GM04504 (cell line): ENCODE data around the gene PEX3.
"Not testable (repeated sequence)": the region's sequence is repeated elsewhere in the genome, so short reads cannot be mapped to it uniquely, and the experiment has no call there.

Experiments used
- DNase-seq: peaks from one replicate; pipeline ENCODE4 v3.0.0-alpha.2; 2012; ENCODE audit warnings: low read depth

Gene PEX3

GRCh38 chr6:143447865-143448264 lies 2.7 kb upstream of the PEX3 start:
- not testable (repeated sequence) for DNase-seq

- DNase-seq, result no peak
These were observed 1.4 kb upstream of the PEX3 start for GRCh38 chr6:143449082-143449713.

GRCh38 chr6:143449714-143450452 lies 722 bp upstream of the PEX3 start:
- no peak for DNase-seq

- DNase-seq, result no peak
These were observed 926 bp downstream of the PEX3 start for GRCh38 chr6:143451531-143451930.

GRCh38 chr6:143457563-143458359 lies 7.2 kb downstream of the PEX3 start:
- DNase-seq, result no peak

- DNase-seq, result no peak
These were observed 14.9 kb downstream of the PEX3 start for GRCh38 chr6:143465546-143465945.

- no peak for DNase-seq
These were observed 17.4 kb downstream of the PEX3 start for GRCh38 chr6:143468026-143468425.

- not testable (repeated sequence) for DNase-seq
These were observed 18.2 kb downstream of the PEX3 start for GRCh38 chr6:143468823-143469222.

GRCh38 chr6:143471822-143472221 lies 21.2 kb downstream of the PEX3 start:
- no peak for DNase-seq

- no peak for DNase-seq
These were observed 25.9 kb downstream of the PEX3 start for GRCh38 chr6:143476545-143476944.

- no peak for DNase-seq
These were observed 28.0 kb downstream of the PEX3 start for GRCh38 chr6:143478479-143479062.

- no peak for DNase-seq
These were observed 32.0 kb downstream of the PEX3 start for GRCh38 chr6:143482593-143482992.

GRCh38 chr6:143485967-143486366 lies 35.4 kb downstream of the PEX3 start:
- no peak for DNase-seq

GRCh38 chr6:143486752-143487151 lies 36.1 kb downstream of the PEX3 start:
- DNase-seq, result no peak

GRCh38 chr6:143490244-143490643 lies 39.6 kb downstream of the PEX3 start:
- DNase-seq, result no peak

GRCh38 chr6:143490775-143491174 lies 40.2 kb downstream of the PEX3 start:
- no peak for DNase-seq

- no peak for DNase-seq
These were observed 46.4 kb downstream of the PEX3 start for GRCh38 chr6:143496974-143497373.

- no peak for DNase-seq
These were observed 47.8 kb downstream of the PEX3 start for GRCh38 chr6:143498428-143498827.

GRCh38 chr6:143501851-143502250 lies 51.2 kb downstream of the PEX3 start:
- DNase-seq, result no peak

GRCh38 chr6:143504369-143504768 lies 53.8 kb downstream of the PEX3 start:
- no peak for DNase-seq

GRCh38 chr6:143505111-143505510 lies 54.5 kb downstream of the PEX3 start:
- no peak for DNase-seq

- DNase-seq, result no peak
These were observed 54.9 kb downstream of the PEX3 start for GRCh38 chr6:143505537-143505936.

GRCh38 chr6:143506199-143506598 lies 55.6 kb downstream of the PEX3 start:
- DNase-seq, result no peak
